SIG-M5 treated with dmso at 0.1 percent for 504 hours (cell line): ENCODE data around the gene CSTF2T.
"Not testable (repeated sequence)": the region's sequence is repeated elsewhere in the genome, so short reads cannot be mapped to it uniquely, and the experiment has no call there.

Experiments used
- DNase-seq: peaks from one replicate; lab custom pipeline; 2025; ENCODE audit not compliant: unreplicated experiment; lab: John Stamatoyannopoulos, UW

CSTF2T gene

DNA sequence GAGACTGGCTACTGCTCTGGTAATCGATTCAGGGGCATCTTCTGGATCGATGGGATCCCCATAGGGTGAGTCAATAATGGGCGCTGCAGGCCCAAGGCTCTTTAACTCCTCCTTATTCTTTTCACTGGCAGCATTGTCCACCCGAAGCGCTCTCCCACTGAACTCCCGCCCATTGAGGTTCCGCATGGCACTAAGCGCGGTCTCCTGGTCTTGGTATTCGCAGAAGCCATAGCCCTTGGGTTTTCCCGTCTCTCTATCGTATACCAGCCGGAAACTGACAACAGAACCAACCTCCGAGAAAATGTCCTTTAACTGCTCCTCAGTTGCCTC, 285 bp downstream of the CSTF2T start:
- no peak for DNase-seq

DNA sequence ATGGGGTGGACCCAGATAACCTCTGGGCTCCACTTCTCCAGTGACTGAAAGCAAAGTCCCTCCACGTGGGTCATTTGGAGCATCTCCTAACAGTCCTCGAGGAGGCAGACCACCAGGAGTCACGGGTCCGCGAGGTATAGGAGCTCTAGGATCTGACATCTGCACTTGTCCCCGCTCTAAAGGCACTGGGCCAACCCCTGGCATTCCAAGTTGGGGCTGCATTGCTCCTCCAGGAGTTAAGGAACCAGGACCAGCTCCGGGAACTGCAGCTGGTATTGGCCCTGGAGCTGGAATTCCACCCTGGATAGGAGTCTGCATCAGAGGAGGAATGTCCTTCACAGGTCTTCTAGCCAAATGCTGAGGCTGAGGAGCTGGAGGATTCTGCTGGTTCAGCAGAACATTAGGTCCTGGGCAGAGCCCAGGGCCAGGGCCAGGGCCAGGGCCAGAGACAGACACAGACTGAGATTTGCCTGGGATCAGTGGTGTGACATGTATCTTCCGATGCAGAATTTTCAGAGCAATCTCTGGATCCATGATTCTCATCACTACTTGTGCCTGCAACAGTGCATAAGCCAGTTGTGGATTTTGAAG, 827 bp downstream of the CSTF2T start:
- DNase-seq: no peak

DNA sequence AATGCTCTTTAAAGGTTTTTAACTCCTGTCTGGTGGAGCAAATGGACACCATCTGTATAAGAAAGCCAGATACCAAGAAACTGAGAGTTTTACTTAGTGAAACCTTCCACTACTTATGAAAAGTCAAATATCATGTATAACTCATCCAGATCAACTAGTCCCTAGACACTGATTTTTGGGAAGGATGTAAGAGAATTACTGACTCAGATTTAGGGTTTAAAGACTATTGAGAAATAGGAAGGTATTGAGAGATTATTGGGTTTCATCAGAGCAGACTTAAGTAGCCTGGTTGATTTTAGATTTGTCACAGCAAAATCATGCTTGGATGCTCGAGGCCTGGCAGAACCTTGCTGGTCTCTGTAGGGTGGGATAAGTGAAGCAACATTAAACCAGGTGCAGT, 3.1 kb downstream of the CSTF2T start:
- no peak for DNase-seq

DNA sequence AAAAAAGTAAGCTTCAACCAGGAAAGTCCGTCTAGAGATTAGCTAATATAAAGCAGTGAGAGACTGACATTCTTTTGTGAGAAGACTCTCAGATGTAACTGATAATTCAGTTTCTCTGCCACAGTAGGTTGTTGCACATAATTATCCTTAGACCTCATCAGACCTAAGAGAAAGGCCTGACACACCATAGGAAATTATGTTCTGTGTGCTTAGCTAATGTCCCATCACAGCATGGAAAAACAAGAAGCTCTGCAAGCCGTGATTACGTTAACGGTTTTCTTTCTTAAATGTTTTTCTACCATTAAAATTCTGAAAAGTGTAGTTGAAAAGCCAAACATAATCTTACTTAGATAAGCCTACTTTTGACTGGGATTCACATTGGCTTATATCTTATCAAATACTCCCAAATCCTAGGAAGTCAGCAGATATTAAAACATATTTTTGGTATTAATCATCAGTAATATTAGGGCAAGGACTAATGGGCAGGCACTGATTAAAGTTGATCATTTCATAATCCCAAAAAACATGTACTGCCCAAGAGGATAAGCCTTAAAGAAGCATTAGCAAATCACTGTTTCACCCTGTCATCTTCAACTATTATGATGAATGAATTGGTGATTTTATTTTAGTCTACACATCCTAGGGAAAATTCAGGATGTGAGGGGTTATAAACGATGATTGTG, 5.2 kb downstream of the CSTF2T start:
- DNase-seq: no peak

DNA sequence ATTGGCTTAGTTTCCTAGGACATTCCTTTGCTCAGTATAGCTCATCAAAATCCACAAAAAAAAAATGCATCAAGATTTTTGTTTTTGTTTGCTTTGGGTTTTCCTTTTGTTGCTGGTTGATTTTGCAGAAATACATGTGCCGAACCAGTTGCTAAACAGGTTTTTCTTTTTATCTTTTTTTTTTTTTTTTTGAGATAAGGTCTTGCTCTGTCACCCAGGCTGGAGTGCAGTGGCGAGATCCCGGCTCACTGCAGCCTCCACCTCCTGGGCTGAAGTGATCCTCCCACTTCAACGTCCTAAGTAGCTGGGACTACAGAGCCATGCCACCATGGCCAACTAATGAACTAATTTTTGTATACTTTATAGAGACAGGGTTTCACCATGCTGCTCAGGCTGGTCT, 8.3 kb downstream of the CSTF2T start:
- DNase-seq: no peak

DNA sequence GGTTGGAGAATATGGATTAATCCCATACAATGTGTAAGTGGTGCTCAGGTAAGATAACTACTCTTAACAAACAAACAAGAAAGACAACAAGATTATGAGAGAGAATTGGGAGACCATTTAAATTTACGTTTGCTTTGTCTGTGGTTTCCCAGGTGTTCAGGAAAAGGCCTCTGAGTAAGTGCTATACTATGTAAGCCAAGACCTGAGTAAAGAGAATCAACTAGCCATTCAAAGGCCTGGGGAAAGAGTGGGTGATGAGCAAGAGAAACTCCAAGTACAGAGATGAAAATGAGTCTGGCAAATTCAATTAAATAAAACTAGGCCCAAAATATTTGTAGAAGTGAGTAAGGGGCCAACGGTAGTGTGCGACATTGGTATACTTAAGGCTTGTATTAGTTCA, 9.9 kb downstream of the CSTF2T start:
- DNase-seq: no peak

DNA sequence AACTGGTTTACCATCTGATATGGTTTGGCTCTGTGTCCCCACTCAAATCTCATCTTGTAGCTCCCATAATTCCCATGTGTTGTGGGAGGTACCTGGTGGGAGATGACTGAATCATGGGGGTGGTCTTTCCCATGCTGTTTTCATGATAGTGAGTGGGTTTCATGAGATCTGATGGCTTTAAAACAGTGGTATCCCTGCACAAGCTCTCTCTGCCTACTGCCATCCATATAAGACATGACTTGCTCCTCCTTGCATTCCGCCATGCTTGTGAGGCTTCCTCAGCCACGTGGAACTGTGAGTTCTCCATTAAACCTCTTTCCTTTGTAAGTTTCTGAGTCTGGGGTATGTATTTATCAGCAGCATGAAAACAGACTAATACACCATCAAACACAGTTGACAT, 10.6 kb downstream of the CSTF2T start:
- DNase-seq: not testable (repeated sequence)

DNA sequence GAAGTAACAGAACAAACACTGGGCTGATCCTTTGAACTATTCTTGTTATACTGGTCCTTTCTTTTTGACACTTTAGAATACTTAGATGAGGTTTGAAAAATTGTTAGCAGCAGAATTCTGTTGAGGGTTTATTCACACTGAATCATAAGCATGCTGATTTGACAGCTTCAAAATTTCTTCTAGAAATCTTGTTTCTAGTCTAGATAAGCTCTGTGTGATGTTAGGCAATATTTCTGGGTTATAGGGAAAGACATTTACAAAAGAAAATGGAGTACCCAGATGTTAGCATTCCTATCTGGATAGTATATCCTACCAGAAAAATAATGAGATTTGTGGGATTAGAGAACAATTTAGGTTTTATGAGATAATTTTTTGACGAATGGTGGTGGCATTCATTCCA, 12.1 kb downstream of the CSTF2T start:
- no peak for DNase-seq

DNA sequence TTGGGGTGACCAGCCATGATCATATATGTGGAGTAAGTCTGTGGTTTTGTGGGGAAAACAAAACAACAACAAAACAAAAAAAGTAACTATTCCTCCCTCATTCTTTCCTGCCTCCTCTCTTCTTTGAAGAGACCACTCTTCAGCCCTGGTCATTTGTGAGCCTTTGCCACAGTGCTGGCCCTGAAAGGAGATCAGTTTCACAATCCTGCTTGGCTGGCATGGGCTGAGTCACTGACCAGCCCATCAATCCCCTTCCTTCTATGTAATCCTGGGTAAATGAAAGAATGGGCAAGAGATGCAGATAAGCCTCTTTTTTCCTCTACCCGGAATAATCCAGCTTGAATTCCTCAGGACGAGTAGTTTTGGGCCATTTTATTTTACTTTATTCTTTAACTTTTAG, 13.6 kb downstream of the CSTF2T start:
- no peak for DNase-seq

DNA sequence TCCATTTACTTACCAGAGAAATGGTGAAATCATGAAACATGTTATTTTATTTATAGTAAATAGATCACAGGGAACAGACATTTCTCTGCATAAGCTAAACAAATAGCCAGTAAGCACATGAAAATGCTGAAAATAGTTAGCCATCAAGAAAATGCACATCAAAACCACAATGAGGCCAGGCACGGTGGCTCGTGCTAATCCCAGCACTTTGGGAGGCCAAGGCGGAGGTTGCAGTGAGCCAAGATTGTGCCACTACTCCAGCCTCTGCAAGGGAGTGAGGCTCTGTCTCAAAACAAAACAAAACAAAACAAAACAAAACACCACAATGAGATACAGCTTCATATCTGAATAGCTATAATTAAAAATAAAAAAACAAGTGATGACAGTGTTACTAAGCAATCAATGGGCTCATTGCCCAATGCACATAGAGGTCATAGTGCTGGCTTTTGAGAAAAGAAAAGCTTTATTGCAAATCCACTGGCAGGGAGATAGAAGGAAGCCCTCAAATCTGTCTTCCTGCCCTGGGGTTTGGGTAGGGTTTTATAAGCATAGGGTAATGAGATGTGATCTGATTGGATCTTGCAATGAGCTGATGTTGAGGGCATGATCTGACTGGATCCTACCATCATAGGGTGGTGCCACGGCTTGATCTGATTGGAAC, 16.2 kb downstream of the CSTF2T start:
- no peak for DNase-seq

DNA sequence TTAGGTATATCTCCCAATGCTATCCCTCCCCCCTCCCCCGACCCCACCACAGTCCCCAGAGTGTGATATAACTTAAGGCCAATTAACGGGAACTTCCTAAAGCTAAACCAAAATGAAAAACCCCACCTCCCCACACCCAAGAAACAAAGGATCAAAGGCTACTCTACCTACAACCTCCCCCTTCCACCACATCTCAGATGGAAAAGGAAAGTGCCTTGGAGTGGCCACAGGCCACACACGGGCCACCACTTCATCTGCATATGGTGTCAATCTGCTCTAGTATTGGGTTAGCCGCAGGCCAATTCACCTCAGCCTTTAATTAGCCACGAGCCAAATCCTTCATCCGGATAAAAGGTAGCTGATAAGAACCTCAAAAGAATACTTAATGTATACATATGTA, 19.6 kb downstream of the CSTF2T start:
- no peak for DNase-seq

DNA sequence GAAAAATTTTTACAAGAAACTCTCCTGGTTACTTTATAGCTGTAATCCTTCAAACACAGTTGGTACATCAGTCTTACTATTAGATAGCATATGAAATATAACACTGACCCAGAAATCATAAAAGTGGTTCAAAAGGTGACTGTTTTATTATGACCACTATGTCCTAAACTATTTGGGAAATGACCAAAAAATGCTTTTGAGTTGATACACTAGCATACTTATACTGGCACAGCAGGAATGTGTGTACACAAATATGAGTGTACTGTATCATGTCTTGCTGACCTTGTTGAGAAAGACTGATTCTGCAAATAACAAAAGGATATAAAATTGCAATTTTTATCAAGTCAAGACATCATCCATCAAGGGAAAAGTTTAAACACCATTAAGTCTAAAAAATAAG, 24.3 kb downstream of the CSTF2T start:
- no peak for DNase-seq

DNA sequence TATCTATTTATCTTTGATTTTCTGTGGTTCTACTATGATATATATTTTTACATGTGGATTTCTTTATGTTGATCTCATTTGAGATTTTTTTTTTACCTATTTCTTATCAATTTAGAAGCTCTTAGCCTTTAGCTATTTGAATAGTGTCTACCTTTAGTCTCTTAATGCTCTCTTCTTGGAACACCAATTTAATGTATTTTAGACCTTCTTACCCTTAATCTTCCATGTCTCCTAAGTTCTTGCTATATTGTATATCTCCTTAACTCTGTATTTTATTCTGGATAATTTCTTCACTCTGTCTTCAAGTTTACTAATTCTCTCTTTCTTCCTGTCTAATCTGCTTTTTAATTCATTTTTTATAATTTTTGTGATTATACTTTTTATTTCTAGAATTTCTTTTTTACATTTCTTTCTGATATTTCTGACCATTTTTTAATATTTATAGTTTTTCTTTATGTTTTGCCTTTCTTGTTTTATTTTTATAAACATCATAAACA, 27.3 kb downstream of the CSTF2T start:
- DNase-seq: no peak

DNA sequence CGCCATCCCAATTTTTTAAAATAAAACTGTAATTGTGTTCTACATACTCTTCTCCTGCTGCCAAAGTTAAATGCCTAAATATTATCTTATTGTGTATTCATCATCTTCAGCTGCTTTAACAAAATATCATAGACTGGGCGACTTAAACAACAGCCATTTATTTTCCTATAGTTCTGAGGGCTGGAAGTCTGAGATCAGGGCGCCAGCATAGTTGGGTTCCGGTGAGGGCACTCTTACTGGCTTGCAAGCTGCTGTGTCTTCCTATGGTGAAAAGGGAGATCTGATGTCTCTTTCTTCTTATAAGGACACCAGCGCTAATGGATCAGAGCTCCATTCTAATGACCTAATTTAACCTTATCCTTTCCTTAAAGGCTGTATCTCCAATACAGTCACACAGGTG, 30.4 kb downstream of the CSTF2T start:
- DNase-seq: no peak

DNA sequence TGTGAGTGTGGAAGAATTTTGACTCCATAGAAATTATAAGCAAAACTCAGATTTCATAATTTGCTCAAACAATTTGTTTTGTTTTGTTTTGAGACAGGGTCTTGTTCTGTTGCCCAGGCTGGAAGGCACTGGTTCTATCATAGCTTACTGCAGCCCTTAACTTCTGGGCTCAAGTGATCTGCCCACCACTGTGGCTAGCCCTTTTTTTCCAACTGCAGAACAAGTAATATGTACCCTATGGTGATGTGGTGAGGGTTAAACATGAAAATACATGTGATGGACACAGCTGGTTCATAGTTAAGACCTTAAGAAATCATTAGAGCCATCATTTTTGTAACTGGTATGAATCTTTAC, 31.1 kb downstream of the CSTF2T start:
- DNase-seq: no peak

DNA sequence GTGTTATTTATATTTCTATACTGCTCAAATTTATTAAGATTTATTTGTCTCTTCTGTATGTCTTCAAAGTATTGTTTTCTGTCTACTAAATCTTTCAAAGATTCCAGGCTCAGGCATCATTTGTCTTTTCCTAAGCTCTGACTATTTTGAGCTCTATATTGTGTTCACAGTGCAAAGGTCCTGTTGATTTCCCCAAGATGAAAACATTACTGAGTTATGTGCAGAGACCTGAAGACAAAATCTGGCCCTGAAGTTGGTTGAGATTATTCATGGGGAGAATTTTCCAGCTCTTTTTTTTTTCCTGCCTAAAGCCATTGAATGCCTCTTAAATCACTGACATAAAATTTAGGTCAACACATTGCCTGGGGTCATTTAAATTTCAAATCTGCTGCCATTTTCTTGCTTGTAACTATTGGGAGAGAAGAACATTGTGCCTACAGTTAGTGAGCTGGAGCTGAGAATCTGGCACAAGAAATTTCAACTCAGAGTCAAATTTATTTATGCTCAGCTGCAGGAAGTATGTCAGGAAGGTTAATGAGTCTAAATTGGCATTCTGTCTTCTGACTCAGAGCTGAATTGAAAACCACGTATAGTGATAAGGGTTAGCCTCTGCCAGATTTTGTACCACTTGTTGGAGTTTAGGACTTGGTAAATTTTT, 31.6 kb downstream of the CSTF2T start:
- no peak for DNase-seq

DNA sequence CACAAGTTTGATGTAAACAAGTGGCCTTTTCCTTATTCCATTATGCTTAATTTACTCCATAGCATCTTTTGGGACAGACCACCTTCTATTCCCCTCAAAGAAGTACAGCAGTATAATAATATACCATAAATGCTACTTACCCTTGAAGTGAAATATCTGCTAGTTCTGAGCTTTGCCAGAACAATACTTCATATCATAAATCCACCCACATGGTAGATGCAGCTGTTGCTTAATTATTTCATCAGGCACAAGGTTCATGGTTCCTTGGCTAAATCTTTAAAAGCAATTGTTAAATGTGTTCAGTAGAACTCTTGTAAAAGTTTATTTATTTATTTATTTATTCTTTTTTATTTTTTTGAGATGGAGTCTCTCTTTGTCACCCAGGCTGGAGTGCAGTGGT, 32.9 kb downstream of the CSTF2T start:
- DNase-seq: no peak

DNA sequence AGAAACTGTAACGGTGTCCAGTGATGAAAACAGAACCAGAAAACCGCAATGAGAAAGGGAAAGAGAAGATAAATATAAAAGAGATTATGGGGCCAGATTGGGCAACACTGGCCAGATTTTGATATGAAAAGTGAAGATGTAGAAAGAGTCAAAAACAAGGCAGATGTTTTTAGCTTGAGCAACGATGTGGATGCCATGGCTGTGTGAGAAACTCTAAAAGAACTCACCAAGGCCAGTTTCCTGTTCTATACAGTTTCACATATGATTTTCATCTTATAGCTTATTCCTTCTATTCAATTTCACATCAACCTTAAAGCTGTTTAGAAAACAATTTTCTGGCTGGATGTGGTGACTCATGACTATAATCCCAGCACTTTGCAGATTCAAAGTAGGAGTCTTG, 36.3 kb downstream of the CSTF2T start:
- DNase-seq: no peak

DNA sequence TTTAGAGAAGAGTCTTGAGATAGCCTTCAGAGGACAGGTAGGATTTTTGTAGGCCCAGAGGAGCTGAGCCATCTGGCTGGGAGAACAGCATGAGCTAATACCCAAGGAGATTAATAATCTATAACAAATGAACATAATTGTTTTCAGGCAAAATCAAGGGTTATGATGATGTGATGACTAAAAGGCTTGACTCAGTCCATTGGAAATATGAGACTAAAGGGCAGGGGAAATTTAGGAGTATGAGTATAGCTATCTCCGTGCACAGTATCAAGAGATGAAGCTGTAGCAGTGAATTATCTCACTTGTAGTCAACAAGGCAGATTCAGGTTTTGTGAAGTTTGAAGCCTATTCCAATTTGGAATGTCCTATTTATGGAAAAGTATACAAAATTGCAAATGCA, 40.1 kb downstream of the CSTF2T start:
- no peak for DNase-seq

DNA sequence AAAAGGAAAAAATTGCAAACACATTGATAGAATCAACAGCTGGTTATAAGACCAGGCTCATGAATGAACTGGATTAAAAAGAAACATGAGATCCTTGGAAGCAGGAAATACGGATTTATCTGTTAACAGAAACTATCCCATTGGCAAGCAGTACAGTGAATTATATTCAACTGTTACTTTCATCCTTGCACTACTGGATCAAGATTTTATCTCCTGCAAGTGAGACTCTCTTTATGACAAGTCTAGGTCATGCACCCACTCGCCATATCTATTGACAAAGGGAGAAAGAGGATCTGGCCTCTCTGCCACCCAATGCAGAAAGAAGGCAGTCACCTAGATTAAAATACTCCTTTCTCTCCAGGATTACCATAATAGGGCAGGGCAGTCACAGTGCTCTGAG, 41.4 kb downstream of the CSTF2T start:
- DNase-seq: no peak

DNA sequence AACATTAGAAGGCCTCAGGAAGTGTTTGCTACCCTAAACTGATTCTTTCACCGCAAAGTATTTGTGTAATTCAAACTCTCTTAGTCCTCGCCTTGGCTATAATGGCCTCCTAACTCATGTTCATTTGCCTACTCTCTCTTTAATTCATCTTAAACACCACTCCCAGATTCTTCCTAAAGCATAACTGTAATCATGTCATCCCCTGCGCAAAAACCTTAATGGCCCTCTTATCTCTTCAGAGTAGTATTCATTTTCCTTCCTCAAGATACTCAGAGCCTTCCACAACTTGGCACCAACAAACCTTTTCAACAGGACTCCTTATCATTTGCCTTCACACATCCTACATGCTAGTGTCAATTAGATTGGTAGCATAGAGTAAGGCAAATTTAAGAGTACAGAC, 42.9 kb downstream of the CSTF2T start:
- no peak for DNase-seq

DNA sequence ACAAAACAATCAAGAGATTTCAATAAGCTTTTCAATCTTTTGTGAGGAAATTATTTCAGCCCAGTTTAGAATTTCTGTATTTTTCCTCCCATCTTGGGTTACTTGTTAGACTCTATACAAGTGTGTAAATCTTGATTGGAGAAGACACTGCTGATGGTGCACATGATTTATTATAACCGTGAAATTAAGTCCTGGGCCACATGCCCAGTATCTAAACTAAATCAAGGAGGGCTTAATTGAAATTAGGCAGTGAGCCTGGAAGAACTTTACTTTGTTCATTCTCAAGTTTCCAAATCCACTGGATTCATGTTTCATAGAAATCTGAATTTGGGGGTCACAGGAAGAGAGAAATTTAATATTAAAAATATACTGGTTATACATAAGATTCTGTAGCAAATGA, 44.5 kb downstream of the CSTF2T start:
- DNase-seq: no peak
